ENCODE data around the gene GAPVD1.
"Not testable (repeated sequence)": the region's sequence is repeated elsewhere in the genome, so short reads cannot be mapped to it uniquely, and the experiment has no call there.

The GAPVD1 gene

DNA sequence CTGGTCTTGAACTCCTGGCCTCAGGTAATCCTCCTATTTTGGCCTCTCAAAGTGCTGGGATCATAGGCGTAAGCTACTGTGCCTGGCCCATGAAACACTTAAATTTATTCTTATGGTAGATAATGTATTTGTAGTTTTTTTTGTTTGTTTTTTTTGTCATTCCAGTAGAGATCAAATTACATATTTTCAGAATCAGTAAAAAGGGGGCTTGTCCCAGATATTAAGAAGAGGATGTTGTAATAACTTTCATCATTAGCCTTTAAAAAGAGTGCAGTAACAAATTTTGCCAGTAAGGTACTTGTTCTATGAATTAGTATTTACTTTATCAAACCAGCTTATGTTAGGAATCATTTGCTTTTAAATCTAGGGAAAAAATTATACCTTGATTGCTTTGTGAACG, 42.6 kb downstream of the GAPVD1 start:
- no peak overlapping the region for H2BK5ac ChIP-seq (ENCODE audit: low read depth, low read length, poor library complexity)
- no peak overlapping the region for H2AFZ ChIP-seq (ENCODE audit: insufficient read depth, low read length, poor library complexity)
- no peak overlapping the region for H2AK5ac ChIP-seq (ENCODE audit: low read length)
- H3K9ac ChIP-seq (ENCODE audit: low read length), result no peak overlapping the region
- H2BK12ac ChIP-seq (ENCODE audit: low read length), result no peak overlapping the region
- H4K12ac ChIP-seq (ENCODE audit: low read depth, low read length), result no peak overlapping the region
- no peaks in the 10 kb centered on the region for H3K4me1 ChIP-seq (ENCODE audit: control insufficient read depth in 1 of 2, insufficient read depth in 2 of 2, low read length in 2 of 2)
- H3K9me3 ChIP-seq (ENCODE audit: insufficient read depth, low read depth, low read length), result no peaks in the 10 kb centered on the region
- no peaks in the 10 kb centered on the region for H3K79me2 ChIP-seq (ENCODE audit: control insufficient read depth, insufficient read depth, low read length, poor library complexity)
- H3K18ac ChIP-seq (ENCODE audit: low read length), result no peak overlapping the region
- H3K27me3 ChIP-seq (ENCODE audit: insufficient read depth, low read length), result no peaks in the 10 kb centered on the region
- no peak overlapping the region for H4K91ac ChIP-seq (ENCODE audit: low read depth, low read length)
- H2BK120ac ChIP-seq (ENCODE audit: insufficient read depth, low read length, poor library complexity), result no peak overlapping the region
- no peak overlapping the region for H3K4ac ChIP-seq (ENCODE audit: low read depth, low read length)
- no peak overlapping the region for H3K4me3 ChIP-seq (ENCODE audit: low read depth, low read length)
- no peak overlapping the region for H3K23ac ChIP-seq (ENCODE audit: low read length)
- no peak overlapping the region for H3K27ac ChIP-seq (ENCODE audit: low read depth, low read length)
- no peak overlapping the region for H3K14ac ChIP-seq (ENCODE audit: low read length)
- no peak overlapping the region for H4K8ac ChIP-seq (ENCODE audit: low read depth, low read length)
- H3K4me2 ChIP-seq (ENCODE audit: low read length), result no peak overlapping the region
- WGBS (ENCODE audit: extremely low coverage, insufficient coverage, insufficient read length), result no CpG with 5 or more reads among the region's 2 CpGs
- H3K79me1 ChIP-seq (ENCODE audit: low read length), result no peaks in the 10 kb centered on the region
- H3K36me3 ChIP-seq (ENCODE audit: control insufficient read depth in 1 of 2, insufficient read depth in 2 of 2, low read length in 2 of 2), result peaks cover 25 to 26% of the 10 kb centered on the region in 2 experiments
- DNase-seq, result no peak

GRCh38 chr9:125312411-125312810, 50.8 kb downstream of the GAPVD1 start:
- no peak overlapping the region for H2BK12ac ChIP-seq (ENCODE audit: low read length)
- no peak overlapping the region for H3K4ac ChIP-seq (ENCODE audit: low read depth, low read length)
- no peak overlapping the region for H3K9ac ChIP-seq (ENCODE audit: low read length)
- H3K14ac ChIP-seq (ENCODE audit: low read length), result no peak overlapping the region
- no peaks in the 10 kb centered on the region for H3K4me1 ChIP-seq (ENCODE audit: control insufficient read depth in 1 of 2, insufficient read depth in 2 of 2, low read length in 2 of 2)
- H3K18ac ChIP-seq (ENCODE audit: low read length), result no peak overlapping the region
- WGBS (ENCODE audit: extremely low coverage, insufficient coverage, insufficient read length), result no CpG with 5 or more reads among the region's 2 CpGs
- no peak overlapping the region for H2BK120ac ChIP-seq (ENCODE audit: insufficient read depth, low read length, poor library complexity)
- H3K27me3 ChIP-seq (ENCODE audit: insufficient read depth, low read length), result no peaks in the 10 kb centered on the region
- H3K36me3 ChIP-seq (ENCODE audit: control insufficient read depth in 1 of 2, insufficient read depth in 2 of 2, low read length in 2 of 2), result peaks cover 27 to 32% of the 10 kb centered on the region in 2 experiments
- H2AFZ ChIP-seq (ENCODE audit: insufficient read depth, low read length, poor library complexity), result no peak overlapping the region
- H4K8ac ChIP-seq (ENCODE audit: low read depth, low read length), result no peak overlapping the region
- no peak overlapping the region for H2BK5ac ChIP-seq (ENCODE audit: low read depth, low read length, poor library complexity)
- H4K91ac ChIP-seq (ENCODE audit: low read depth, low read length), result no peak overlapping the region
- H3K79me2 ChIP-seq (ENCODE audit: control insufficient read depth, insufficient read depth, low read length, poor library complexity), result no peaks in the 10 kb centered on the region
- H2AK5ac ChIP-seq (ENCODE audit: low read length), result no peak overlapping the region
- no peak overlapping the region for H3K27ac ChIP-seq (ENCODE audit: low read depth, low read length)
- no peak overlapping the region for H3K4me2 ChIP-seq (ENCODE audit: low read length)
- no peaks in the 10 kb centered on the region for H3K79me1 ChIP-seq (ENCODE audit: low read length)
- H3K9me3 ChIP-seq (ENCODE audit: insufficient read depth, low read depth, low read length), result no peaks in the 10 kb centered on the region
- no peak overlapping the region for H4K12ac ChIP-seq (ENCODE audit: low read depth, low read length)
- H3K23ac ChIP-seq (ENCODE audit: low read length), result no peak overlapping the region
- H3K4me3 ChIP-seq (ENCODE audit: low read depth, low read length), result no peak overlapping the region
- DNase-seq, result no peak

GRCh38 chr9:125316359-125316758, 54.7 kb downstream of the GAPVD1 start:
- H3K9ac ChIP-seq (ENCODE audit: low read length); H3K27ac ChIP-seq (ENCODE audit: low read depth, low read length); H4K91ac ChIP-seq (ENCODE audit: low read depth, low read length); H4K12ac ChIP-seq (ENCODE audit: low read depth, low read length); H4K8ac ChIP-seq (ENCODE audit: low read depth, low read length); H2AFZ ChIP-seq (ENCODE audit: insufficient read depth, low read length, poor library complexity); H3K79me1 ChIP-seq (ENCODE audit: low read length); H3K23ac ChIP-seq (ENCODE audit: low read length); H3K4me2 ChIP-seq (ENCODE audit: low read length); DNase-seq; H3K27me3 ChIP-seq (ENCODE audit: insufficient read depth, low read length); H3K9me3 ChIP-seq (ENCODE audit: insufficient read depth, low read depth, low read length); H2BK12ac ChIP-seq (ENCODE audit: low read length); H2BK120ac ChIP-seq (ENCODE audit: insufficient read depth, low read length, poor library complexity); H3K79me2 ChIP-seq (ENCODE audit: control insufficient read depth, insufficient read depth, low read length, poor library complexity); H2BK5ac ChIP-seq (ENCODE audit: low read depth, low read length, poor library complexity); H3K4me3 ChIP-seq (ENCODE audit: low read depth, low read length); H3K14ac ChIP-seq (ENCODE audit: low read length); H3K4me1 ChIP-seq (ENCODE audit: control insufficient read depth in 1 of 2, insufficient read depth in 2 of 2, low read length in 2 of 2); H2AK5ac ChIP-seq (ENCODE audit: low read length); H3K18ac ChIP-seq (ENCODE audit: low read length); H3K4ac ChIP-seq (ENCODE audit: low read depth, low read length): not testable (repeated sequence)
- H3K36me3 ChIP-seq (ENCODE audit: control insufficient read depth in 1 of 2, insufficient read depth in 2 of 2, low read length in 2 of 2), result peaks cover 28 to 29% of the 10 kb centered on the region in 2 experiments
- no CpG with 5 or more reads among the region's 3 CpGs for WGBS (ENCODE audit: extremely low coverage, insufficient coverage, insufficient read length)

- DNase-seq, result no peak
- Histone ChIP-seq H3K4me3 (ENCODE audit: low read depth, low read length) (no peak overlapping the region), H3K9ac (ENCODE audit: low read length) (no peak overlapping the region), H4K91ac (ENCODE audit: low read depth, low read length) (no peak overlapping the region), H4K8ac (ENCODE audit: low read depth, low read length) (no peak overlapping the region), H3K14ac (ENCODE audit: low read length) (no peak overlapping the region), H3K4me1 (ENCODE audit: control insufficient read depth in 1 of 2, insufficient read depth in 2 of 2, low read length in 2 of 2) (no peaks in the 10 kb centered on the region), H3K27me3 (ENCODE audit: insufficient read depth, low read length) (no peaks in the 10 kb centered on the region), H2BK12ac (ENCODE audit: low read length) (no peak overlapping the region), H2AK5ac (ENCODE audit: low read length) (no peak overlapping the region), H3K4me2 (ENCODE audit: low read length) (no peak overlapping the region), H2AFZ (ENCODE audit: insufficient read depth, low read length, poor library complexity) (no peak overlapping the region), H2BK120ac (ENCODE audit: insufficient read depth, low read length, poor library complexity) (no peak overlapping the region), H3K9me3 (ENCODE audit: insufficient read depth, low read depth, low read length) (no peaks in the 10 kb centered on the region), H3K27ac (ENCODE audit: low read depth, low read length) (no peak overlapping the region), H3K79me1 (ENCODE audit: low read length) (no peaks in the 10 kb centered on the region), H4K12ac (ENCODE audit: low read depth, low read length) (no peak overlapping the region), H2BK5ac (ENCODE audit: low read depth, low read length, poor library complexity) (no peak overlapping the region), H3K79me2 (ENCODE audit: control insufficient read depth, insufficient read depth, low read length, poor library complexity) (no peaks in the 10 kb centered on the region), H3K36me3 (ENCODE audit: control insufficient read depth in 1 of 2, insufficient read depth in 2 of 2, low read length in 2 of 2) (peaks cover 22 to 29% of the 10 kb centered on the region in 2 experiments), H3K23ac (ENCODE audit: low read length) (no peak overlapping the region), H3K4ac (ENCODE audit: low read depth, low read length) (no peak overlapping the region), H3K18ac (ENCODE audit: low read length) (no peak overlapping the region)
- WGBS (ENCODE audit: extremely low coverage, insufficient coverage, insufficient read length), result no CpG with 5 or more reads among the region's 3 CpGs
Observed at GRCh38 chr9:125317704-125318103, 56.1 kb downstream of the GAPVD1 start.
